OCI-LY1 (cell line): ENCODE results near the gene SPEM1.

Source experiments
- EZH2 ChIP-seq: fragments of 200-600 bp; sonication (generic), shearing (Covaris generic); IDR thresholded peaks from 2 replicates; pipeline ENCODE4 v1.8.0; 2017; ENCODE audit warnings: borderline replicate concordance, mixed run types, mild to moderate bottlenecking, antibody characterized with exemption, low read length, moderate library complexity, mixed read lengths
- TF ChIP-seq, protein P1 (sequence below): fragments of 200-600 bp; sonication (generic), shearing (Covaris generic); IDR thresholded peaks from 2 replicates; pipeline ENCODE4 v1.5.1; 2017; ENCODE audit warnings: mild to moderate bottlenecking, antibody characterized with exemption, low read length, moderate library complexity, mixed read lengths

DNA sequence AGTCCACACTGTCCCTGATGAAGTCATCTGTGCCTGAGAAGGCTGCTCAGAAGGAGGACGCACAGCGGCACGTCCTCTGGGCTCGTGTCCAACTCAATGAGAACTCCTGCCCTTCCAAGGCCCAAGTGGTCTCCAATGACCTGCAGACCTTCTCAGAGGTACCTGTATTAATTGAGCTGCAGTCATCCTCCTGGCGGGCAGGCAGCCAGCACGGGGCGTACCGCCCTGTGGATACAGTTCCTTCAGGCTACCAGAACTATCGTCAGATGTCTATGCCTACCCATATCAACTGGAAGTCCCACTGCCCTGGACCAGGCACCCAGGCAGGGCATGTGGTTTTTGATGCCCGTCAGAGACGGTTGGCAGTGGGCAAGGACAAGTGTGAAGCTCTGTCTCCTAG is 12.2 kb downstream of the SPEM1 start:
- TF ChIP-seq, protein P1, sequence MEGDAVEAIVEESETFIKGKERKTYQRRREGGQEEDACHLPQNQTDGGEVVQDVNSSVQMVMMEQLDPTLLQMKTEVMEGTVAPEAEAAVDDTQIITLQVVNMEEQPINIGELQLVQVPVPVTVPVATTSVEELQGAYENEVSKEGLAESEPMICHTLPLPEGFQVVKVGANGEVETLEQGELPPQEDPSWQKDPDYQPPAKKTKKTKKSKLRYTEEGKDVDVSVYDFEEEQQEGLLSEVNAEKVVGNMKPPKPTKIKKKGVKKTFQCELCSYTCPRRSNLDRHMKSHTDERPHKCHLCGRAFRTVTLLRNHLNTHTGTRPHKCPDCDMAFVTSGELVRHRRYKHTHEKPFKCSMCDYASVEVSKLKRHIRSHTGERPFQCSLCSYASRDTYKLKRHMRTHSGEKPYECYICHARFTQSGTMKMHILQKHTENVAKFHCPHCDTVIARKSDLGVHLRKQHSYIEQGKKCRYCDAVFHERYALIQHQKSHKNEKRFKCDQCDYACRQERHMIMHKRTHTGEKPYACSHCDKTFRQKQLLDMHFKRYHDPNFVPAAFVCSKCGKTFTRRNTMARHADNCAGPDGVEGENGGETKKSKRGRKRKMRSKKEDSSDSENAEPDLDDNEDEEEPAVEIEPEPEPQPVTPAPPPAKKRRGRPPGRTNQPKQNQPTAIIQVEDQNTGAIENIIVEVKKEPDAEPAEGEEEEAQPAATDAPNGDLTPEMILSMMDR = no peak
- no peak for TF ChIP-seq EZH2
